HG02798 (cell line): Measurements from ENCODE around the gene CACNA2D3.
"Not testable (repeated sequence)": the region's sequence is repeated elsewhere in the genome, so short reads cannot be mapped to it uniquely, and the experiment has no call there.

ENCODE experiments used
- ATAC-seq: cut with Tn5 transposase; IDR thresholded peaks from one replicate; pipeline ENCODE4 v1.9.1; 2021; ENCODE audit warnings: mild to moderate bottlenecking; ENCODE audit not compliant: unreplicated experiment, poor library complexity

The CACNA2D3 gene

DNA sequence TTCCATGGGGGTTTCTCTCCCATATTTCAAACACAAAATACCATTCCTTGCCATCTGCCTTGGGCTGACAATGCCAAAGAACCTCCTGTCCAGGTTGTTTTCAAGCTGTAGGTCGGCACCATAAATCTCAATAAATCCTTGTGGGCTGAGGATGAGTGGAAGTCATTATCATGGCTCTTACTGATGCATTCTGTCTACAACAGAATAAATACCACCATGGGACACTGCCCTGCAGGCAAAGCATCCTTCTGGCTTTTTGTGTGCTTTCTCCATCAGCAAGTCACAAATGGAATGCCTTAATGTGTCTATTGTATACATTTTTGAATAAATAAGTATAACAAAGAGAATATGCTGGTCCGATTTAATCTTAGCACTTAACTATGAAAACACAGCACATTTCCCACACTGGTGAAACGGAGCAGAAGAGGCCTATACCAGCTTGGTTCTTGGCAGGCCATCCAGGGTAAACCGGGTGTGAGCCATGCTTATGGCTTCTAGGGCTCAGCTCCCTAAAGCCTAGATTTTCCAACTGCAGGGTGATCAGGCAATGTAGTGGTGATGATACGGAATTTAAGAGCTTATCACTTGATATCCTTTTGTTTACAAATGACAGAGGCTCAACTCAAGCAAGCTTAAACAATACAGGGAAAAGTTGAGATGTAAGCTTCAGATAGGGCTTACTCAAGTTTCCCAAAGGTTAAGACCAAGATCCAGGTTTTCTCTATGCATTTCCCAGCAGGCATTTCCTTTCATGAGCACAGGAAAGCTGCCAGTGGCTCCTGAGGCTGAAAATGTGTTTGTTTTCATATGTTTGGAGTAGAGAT, 938.8 kb downstream of the CACNA2D3 start:
- no peak for ATAC-seq

GRCh38 chr3:55061720-55062034, 939.3 kb downstream of the CACNA2D3 start:
- no peak for ATAC-seq

DNA sequence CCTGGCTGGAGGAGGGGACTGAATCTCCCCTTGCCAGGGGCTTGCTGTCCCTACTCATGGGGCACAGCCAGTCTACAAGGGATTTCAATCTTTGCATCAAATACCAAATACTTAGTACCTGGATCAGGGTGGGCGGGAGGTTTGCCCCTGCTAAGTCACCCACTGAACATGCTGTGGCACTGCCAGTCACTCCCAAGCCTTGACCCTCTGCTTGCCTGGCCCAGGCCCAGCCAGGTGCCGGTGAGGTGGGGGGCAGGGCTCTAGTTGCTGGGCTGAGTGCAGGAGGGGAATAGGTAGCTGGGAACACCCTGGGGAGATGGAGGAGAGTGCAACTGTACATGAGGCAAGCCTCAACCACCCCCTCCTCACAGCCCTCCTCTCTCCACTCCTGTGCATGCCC, 941.8 kb downstream of the CACNA2D3 start:
- no peak for ATAC-seq

DNA sequence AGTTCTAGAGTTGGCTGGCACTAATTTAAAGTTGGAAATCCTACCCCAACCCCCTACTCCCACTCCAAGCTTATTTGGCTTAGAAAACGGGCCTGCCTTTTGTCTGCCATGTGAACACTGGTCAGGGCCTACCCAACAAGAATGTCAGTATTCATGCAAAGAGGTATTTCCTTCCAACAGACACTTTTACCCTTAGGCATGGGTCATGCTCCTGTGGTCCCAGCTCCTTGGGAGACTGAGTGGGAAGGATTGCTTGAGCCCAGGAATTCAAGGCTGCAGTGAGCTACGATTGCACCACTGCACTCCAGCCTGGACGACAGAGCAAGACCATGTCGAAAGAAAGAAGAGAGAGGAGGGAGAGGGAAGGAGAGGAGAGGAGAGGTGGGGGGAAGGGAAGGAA, 943.0 kb downstream of the CACNA2D3 start:
- no peak for ATAC-seq

DNA sequence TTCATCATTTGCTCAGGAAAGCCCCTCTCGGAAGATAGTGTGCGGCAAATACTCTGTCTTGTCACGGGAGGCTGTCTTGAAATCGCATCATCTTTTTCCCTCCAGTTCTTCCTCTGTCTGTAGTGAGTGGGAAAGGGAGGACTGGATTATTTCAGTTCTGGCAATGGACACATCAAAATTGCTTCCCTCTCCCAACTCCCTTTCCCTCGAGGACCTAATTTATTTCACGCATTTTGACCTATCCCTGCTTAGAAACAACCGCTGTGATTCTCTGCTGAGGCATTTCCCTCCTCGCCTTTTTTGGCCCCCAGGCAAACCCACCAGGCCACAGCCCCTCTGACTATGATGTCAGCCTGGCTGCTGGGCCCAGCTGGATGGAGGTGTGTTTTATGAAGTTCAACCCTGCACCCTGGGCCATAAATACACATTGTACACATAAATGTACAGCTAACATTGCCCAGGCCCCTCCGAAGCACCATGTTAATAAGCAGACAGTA, 944.2 kb downstream of the CACNA2D3 start:
- no peak for ATAC-seq

DNA sequence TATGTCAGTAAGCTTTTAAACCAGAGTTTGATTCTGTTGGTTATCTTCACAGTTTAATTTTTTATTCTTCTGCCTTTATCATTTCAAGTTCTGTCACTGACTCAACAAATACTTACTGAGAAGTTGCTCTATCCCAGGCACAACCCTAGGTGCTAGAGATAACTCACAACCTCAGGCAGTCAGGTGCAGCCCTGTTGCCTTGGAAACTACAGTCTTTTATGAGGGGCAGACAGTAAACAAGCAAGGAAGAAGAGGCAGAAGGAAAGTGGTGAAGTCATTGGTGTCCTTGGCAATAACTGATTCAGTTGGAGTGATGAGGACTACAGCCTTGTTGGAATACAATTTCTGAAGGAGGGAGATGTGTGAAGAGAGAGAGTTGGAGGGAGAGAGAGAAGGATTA, 947.6 kb downstream of the CACNA2D3 start:
- ATAC-seq = no peak

DNA sequence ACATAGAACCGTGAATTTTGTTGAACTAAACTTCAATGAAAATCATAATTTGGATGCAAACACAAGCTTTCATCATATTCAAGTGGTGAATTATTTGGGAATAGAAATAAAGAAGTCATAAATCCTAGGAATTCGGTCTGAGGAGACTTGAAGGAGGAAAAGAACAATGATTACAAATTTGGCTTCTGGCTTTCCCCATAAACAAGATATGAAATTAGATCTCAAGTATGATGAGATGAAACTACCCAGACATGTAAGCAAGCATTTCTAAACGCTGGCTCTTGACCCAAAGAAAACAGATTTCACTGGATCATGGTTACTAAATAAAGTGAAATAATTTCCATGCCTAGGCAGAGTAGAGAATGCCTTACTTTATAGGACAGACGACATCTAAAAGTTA, 952.4 kb downstream of the CACNA2D3 start:
- ATAC-seq = no peak

GRCh38 chr3:55075846-55076245, 953.5 kb downstream of the CACNA2D3 start:
- no peak for ATAC-seq

GRCh38 chr3:55077726-55078125, 955.4 kb downstream of the CACNA2D3 start:
- ATAC-seq = no peak

- ATAC-seq = no peak
Observed at GRCh38 chr3:55078876-55079275, 956.5 kb downstream of the CACNA2D3 start.

DNA sequence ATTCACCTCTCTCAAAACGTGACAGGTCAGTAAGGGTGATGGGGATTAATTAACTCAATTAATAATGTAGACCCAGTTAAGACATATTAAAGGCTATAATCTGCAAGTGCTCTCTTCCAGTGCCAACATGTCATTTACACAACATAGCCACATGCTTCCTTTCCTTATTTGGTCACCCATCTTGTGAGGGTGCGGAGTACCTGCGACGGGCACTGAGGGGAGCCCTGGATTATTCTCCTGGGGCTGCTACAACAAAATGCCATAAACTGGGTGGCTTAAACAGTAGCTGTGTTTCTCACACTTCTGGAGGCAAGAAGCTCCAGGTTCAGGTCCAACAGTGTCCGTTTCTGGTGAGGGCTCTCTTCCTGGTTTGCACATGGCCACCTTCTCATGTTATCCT, 962.9 kb downstream of the CACNA2D3 start:
- no peak for ATAC-seq

DNA sequence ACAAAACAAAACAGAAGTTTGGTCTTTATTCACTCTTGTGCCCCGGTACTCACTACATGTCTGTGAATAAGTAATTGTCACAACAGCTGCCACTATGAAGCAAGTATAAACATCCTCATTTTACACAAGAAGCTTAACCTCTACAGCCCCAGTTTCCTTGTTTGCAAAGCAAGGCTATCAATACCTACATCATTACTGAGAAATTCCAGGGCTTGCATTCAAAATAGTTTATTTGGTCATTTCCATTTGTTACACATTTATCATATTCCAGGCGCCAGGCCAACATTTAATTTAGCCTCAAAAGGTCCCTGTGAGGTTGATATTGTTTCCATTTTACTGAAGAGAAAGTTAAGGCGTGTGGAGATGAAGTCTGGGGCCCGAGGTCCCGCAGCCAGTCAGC, 966.9 kb downstream of the CACNA2D3 start:
- no peak for ATAC-seq

GRCh38 chr3:55090291-55090690, 967.9 kb downstream of the CACNA2D3 start:
- no peak for ATAC-seq

- no peak for ATAC-seq
Observed at GRCh38 chr3:55090746-55091145, 968.4 kb downstream of the CACNA2D3 start.

DNA sequence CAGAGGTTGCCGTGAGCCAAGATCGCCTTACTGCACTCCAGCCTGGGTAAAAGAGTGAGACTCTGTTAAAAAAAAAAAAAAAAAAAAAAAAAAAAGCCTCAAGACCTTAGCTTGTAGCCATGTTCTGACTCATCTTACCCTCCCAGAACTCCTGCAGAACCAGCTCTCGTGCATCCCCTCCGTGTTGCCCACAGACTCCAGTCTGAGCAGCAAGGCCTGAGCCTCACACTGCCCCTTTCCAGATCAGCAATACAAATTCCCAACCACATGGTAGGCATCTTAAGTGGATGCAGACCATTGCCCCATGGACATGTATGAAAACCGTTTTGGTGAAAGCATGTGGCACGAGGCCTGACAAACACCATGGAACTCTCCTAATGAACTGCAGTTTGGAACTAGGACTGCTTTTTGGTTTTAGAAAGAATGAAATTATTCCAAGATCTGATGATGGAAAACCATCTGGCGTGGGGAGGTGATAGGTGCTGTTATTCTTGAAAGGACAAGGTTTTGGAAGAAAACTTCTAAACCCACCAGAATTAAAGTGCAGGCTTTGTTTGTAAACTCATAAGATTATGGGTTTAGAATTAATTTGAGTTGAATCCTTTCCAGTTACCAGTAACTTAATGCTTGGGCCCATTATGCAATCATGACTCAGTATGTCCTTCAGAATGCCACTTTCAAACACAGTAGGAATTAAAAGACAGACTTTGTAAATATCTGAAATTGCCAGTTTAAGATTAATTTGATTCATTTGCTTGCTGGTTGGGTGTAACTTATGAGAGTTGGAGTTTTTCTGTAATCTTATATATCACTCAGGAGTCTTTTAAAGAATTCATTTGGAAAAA, 969.3 kb downstream of the CACNA2D3 start:
- no peak for ATAC-seq

DNA sequence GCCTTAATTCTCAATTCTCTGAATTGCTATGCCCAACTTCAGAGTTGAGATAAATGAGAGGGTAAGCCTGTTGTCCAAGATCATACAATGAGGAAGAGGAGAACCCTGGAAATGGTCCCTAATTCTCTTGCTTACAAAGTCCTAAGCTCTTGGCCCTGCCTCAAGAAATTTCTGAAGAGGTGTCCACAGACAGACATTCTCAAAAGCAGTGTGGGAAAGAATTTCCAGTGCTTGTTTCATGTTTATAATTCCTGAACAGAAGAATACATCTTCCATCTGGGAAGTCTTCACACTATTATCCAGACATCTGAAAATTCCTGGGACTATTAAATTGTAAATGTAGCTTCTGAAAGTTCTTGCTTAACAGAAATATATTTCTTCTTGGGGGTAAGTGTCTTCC, 972.3 kb downstream of the CACNA2D3 start:
- ATAC-seq = no peak

- ATAC-seq = no peak
Observed at GRCh38 chr3:55097441-55097840, 975.1 kb downstream of the CACNA2D3 start.

DNA sequence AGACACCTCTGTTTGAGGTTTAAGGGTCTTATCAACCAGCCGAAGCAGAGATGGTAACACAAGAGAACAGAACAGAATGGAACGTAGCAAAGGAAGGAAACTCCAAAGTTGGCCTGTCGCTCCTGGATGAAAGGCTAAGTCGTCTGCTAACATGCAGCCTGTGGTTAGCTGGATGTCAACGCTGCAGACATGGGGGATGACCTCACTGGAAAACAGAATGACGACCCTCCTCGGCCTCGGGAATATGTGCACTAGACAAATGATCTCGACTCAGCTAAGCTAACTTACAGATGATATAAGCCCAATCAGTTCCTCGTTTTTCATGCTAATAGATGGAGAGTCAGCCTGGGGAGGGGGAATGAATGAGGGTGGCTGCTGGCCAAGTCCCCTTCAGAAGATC, 983.3 kb downstream of the CACNA2D3 start:
- ATAC-seq = no peak

DNA sequence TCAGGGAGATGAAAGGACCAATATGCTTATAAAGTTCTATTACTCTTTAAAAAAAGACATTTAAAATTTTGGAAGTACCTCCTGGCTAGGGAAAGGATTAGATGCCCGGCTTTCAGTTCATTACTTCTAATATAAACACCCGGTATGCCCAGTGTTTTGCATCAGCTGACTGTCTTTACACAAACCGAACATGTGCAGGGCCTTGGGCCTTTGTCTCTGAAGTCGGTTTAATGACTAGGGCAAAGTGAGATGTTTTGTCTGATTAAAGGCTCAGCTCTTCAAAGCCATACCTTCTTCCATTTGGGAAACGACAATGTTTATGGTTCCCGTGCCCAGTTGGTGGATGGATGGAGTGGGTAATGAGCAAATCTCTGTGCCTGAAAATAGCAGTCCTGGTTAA, 984.8 kb downstream of the CACNA2D3 start:
- ATAC-seq = no peak

DNA sequence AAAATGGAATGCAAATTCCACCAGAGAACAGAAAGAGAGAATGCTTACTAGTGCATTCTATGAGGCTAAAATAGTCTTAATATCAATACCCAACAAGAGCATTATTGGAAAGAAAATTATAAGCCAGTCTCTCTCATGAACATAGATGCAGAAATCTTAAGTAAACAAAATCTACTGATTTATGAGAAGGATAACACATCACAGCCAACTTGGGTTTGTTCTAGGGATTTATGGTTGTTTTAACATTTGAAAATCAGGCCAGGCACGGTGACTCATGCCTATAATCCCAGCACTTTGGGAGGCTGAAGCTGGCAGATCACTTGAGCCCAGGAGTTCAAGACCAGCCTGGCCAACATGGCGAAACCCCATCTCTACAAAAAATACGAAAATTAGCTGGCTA, 989.6 kb downstream of the CACNA2D3 start:
- not testable (repeated sequence) for ATAC-seq

DNA sequence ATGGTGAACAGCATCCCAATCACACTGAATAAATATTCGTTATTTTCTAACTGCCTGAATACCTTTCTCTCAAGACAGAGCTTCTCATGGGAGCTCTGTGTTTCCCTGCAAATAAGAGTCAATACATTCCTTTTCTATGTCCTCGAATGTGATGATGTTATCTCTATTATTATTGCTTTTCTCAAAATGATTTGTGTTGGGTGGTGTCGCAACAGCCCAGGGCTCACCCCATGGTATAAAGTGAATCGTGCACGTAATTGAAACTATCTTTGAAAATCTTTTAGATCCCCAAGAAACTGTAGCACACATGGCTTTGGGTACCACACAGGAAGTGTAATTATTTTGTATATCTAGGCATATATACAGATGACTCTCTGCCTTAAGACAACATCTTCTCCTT, 996.1 kb downstream of the CACNA2D3 start:
- no peak for ATAC-seq

- no peak for ATAC-seq
Observed at GRCh38 chr3:55119268-55119667, 996.9 kb downstream of the CACNA2D3 start.
